ENCODE measurements around the gene GLIPR2. TPM values are rescaled to one million over a fixed set of nuclear protein-coding genes. Genes with fewer than 3 reads are reported as not detected.

GLIPR2 gene
- total and polyA plus RNA-seq, 10 donors: 25.2 to 72.1 (median 37.0) TPM

Other genes with a start within 250 kb of the GLIPR2 start
- 1 to 10 TPM in 2 of 7 donors, under 1 TPM in 1, not detected in 4; 0.65 to 2.5 (median 1.6) TPM for gene HRCT1, start 230.5 kb upstream of the GLIPR2 start, total RNA-seq
- gene HRCT1, start 230.5 kb upstream of the GLIPR2 start, polyA plus RNA-seq: 1 to 10 TPM in 1 of 3 donors, under 1 TPM in 2; 0.52 to 1.1 (median 0.70) TPM
- 1 to 10 TPM in 5 of 7 donors, under 1 TPM in 2; 0.68 to 3.8 (median 1.6) TPM for gene SPAAR, start 227.2 kb upstream of the GLIPR2 start, total RNA-seq
- gene SPAAR, start 227.2 kb upstream of the GLIPR2 start, polyA plus RNA-seq: 1 to 10 TPM in 1 of 3 donors, under 1 TPM in 2; 0.46 to 1.9 (median 0.63) TPM
- gene OR2S2, start 178.6 kb upstream of the GLIPR2 start, total RNA-seq: not detected
- gene OR2S2, start 178.6 kb upstream of the GLIPR2 start, polyA plus RNA-seq: not detected
- gene RECK, start 99.8 kb upstream of the GLIPR2 start, total RNA-seq: 10 to 100 TPM in 4 of 7 donors, 1 to 10 TPM in 3; 9.3 to 16.0 (median 12.5) TPM
- 1 to 10 TPM; 2.7 to 3.6 (median 3.4) TPM for gene RECK, start 99.8 kb upstream of the GLIPR2 start, polyA plus RNA-seq
- 1 to 10 TPM in 1 of 7 donors, under 1 TPM in 3, not detected in 3; 0.13 to 1.0 (median 0.46) TPM for gene CCIN, start 32.7 kb downstream of the GLIPR2 start, total RNA-seq
- gene CCIN, start 32.7 kb downstream of the GLIPR2 start, polyA plus RNA-seq: under 1 TPM; 0.03 to 0.09 (median 0.03) TPM
- 100 to 1,000 TPM; 122 to 166 (median 140) TPM for gene CLTA, start 54.2 kb downstream of the GLIPR2 start, total RNA-seq
- 100 to 1,000 TPM in 2 of 3 donors, 10 to 100 TPM in 1; 92.0 to 176 (median 133) TPM for gene CLTA, start 54.2 kb downstream of the GLIPR2 start, polyA plus RNA-seq
- 10 to 100 TPM; 11.9 to 24.6 (median 16.7) TPM for gene GNE, start 121.7 kb downstream of the GLIPR2 start, total RNA-seq
- gene GNE, start 121.7 kb downstream of the GLIPR2 start, polyA plus RNA-seq: 1 to 10 TPM; 3.6 to 6.9 (median 4.2) TPM